Measurements from ENCODE around the gene TUFT1.

DNA sequence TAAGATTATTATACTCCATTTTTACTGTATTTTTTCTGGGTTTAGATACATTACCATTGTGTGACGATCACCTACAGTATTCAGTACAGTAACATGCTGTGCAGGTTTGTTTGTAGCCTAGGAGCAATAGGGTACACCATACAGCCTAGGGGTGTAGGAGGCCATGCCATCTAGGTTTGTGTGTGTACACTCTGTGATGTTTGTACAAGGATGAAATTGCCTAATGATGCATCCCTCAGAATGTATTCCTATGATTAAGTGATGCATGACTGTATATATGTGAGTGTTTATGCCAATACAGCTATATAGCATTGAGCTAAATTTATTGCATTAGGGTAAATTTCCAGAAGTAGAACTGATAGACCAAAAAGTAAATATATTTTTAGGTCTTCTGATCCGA is 23.3 kb downstream of the TUFT1 start:
- TF ChIP-seq, protein P1, sequence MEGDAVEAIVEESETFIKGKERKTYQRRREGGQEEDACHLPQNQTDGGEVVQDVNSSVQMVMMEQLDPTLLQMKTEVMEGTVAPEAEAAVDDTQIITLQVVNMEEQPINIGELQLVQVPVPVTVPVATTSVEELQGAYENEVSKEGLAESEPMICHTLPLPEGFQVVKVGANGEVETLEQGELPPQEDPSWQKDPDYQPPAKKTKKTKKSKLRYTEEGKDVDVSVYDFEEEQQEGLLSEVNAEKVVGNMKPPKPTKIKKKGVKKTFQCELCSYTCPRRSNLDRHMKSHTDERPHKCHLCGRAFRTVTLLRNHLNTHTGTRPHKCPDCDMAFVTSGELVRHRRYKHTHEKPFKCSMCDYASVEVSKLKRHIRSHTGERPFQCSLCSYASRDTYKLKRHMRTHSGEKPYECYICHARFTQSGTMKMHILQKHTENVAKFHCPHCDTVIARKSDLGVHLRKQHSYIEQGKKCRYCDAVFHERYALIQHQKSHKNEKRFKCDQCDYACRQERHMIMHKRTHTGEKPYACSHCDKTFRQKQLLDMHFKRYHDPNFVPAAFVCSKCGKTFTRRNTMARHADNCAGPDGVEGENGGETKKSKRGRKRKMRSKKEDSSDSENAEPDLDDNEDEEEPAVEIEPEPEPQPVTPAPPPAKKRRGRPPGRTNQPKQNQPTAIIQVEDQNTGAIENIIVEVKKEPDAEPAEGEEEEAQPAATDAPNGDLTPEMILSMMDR (conservative IDR thresholded peaks at IDR 0.05) = no peak
- TF ChIP-seq ZFX (IDR thresholded peaks at IDR 0.05) = no peak
